ENCODE data around the gene ATG16L1. TPM values are rescaled to one million over a fixed set of nuclear protein-coding genes. Genes with fewer than 3 reads are reported as not detected.
A peak's percentile ranks its signal among the peaks of the same experiment; 100 is the strongest.

Gene ATG16L1
- total RNA-seq, 2 experiments from 2014 or later, result 60.8 to 67.6 TPM

- no peaks in the 10 kb centered on the region for H3K9me3 Mint-ChIP-seq
Measured at GRCh38 chr2:233295891-233296290, 44.4 kb downstream of the ATG16L1 start.

DNA sequence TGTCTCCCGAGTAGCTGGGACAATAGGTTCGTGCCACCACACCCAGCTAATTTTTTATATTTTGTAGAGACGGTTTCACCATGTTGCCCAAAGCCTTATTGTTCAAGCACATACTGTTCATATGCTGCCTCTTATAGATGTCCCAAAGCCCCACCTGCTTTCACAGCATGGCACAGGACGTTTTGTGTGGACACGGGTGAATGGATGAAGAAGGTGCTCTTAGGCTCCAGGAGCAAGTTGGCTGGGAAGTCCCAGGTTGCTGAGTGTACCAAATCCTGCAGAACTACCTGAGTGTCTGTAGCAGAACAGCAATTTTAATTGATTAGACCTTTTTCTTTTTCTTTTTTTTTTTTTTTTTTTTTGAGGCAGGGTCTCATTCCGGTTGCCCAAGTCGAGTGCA, 45.6 kb downstream of the ATG16L1 start:
- peak; percentile 11 for DNase-seq
- H3K4me3 Mint-ChIP-seq, result no peak overlapping the region
- H3K36me3 Mint-ChIP-seq, result peaks cover 28% of the 10 kb centered on the region
- no peaks in the 10 kb centered on the region for H3K9me3 Mint-ChIP-seq
- H3K4me1 Mint-ChIP-seq, result peaks cover 1% of the 10 kb centered on the region
- no peaks in the 10 kb centered on the region for H3K27me3 Mint-ChIP-seq
- ATAC-seq (ENCODE audit: low read depth), result no peak
- POLR2A ChIA-PET, result interaction anchor here (0.7 kb wide), 2 partner anchors 41 to 718 kb away, joined by 3 to 8 read pairs; no protein-coding TSS in a partner anchor
- H3K27ac Mint-ChIP-seq, result peak overlapping the region; percentile 30

More at GRCh38 chr2:233295891-233296290, 44.4 kb downstream of the ATG16L1 start:
- DNase-seq, result peak; percentile 23
- peaks cover 1% of the 10 kb centered on the region for H3K4me1 Mint-ChIP-seq
- H3K27me3 Mint-ChIP-seq, result no peaks in the 10 kb centered on the region
- no peak for ATAC-seq (ENCODE audit: low read depth)
- POLR2A ChIA-PET, result interaction anchor here (0.7 kb wide), 3 partner anchors 11 to 41 kb away, joined by 3 to 4 read pairs (median 3); no protein-coding TSS in a partner anchor
- no peak overlapping the region for H3K4me3 Mint-ChIP-seq
- H3K27ac Mint-ChIP-seq, result no peak overlapping the region
- H3K36me3 Mint-ChIP-seq, result peaks cover 32% of the 10 kb centered on the region

DNA sequence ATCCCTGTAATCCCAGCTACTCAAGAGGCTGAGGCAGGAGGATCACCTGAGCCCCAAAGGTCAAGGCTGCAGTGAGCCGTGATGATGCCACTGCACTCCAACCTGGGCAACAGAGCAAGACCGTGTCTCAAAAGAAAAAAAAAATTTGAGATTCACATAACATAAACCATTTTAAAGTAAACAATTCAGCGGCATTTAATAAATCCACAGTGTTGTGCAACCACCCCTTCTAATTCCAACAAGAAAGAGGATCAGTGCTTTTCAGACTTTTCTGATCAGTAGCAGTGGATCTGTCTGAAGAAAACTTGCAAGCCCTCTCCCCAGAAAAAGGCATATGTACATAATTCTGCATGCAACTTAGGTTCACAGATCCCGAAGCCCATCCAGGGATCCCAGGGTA, 48.9 kb downstream of the ATG16L1 start:
- Mint-ChIP-seq H3K27ac (no peak overlapping the region), H3K36me3 (peaks cover 2% of the 10 kb centered on the region), H3K4me3 (no peak overlapping the region), H3K27me3 (no peaks in the 10 kb centered on the region), H3K9me3 (peaks cover 1% of the 10 kb centered on the region), H3K4me1 (peaks cover 3% of the 10 kb centered on the region)
- POLR2A ChIA-PET, result no interaction called here
- DNase-seq (peak; percentile 2), ATAC-seq (ENCODE audit: low read depth) (no peak)

DNA sequence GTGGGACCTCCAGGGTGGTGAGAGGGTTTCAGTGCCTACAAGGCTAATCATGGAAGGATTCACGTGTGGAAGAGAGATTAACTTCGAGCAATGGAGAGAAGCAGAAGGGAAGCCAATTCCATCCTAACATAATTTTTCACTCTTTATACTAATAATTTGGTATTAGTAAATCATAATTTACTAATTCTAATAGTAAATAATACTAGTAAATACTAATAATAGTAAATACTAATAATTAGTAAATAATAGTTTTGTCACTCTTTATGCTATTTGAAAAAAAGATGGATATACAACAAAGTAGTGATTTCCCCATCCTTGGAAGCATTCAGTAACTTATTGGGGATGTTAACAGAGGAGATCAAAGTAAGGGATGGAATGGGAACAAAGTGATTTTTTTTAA, 49.8 kb downstream of the ATG16L1 start:
- Mint-ChIP-seq H3K9me3 (peaks cover 1% of the 10 kb centered on the region), H3K36me3 (peaks cover 1% of the 10 kb centered on the region), H3K4me3 (no peak overlapping the region), H3K27ac (no peak overlapping the region), H3K27me3 (no peaks in the 10 kb centered on the region), H3K4me1 (peaks cover 3% of the 10 kb centered on the region)
- no peak for DNase-seq
- POLR2A ChIA-PET, result no interaction called here
- ATAC-seq (ENCODE audit: low read depth), result no peak

DNA sequence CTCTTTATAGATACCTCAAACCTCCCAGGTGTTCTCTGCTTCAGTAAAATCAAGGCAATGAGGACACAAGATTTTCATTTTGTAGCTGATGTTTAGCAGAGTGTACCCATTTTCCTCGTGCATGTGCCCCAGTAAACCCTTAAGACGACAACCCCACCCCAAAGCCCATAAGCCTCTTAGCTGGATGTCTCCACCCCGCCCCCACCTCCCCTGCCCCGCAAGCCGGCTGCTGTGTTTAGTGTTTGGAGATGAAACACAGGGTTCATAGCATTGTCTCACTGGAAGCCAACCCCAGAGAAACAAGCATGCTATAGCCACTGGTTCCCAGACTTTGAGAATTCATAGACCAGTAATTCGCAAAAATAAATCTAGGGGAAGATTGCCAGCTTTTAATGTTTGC, 50.3 kb downstream of the ATG16L1 start:
- ATAC-seq (ENCODE audit: low read depth), result no peak
- Mint-ChIP-seq H3K4me3 (no peak overlapping the region), H3K27me3 (no peaks in the 10 kb centered on the region), H3K9me3 (peaks cover 1% of the 10 kb centered on the region), H3K27ac (no peak overlapping the region), H3K36me3 (no peaks in the 10 kb centered on the region), H3K4me1 (peaks cover 5% of the 10 kb centered on the region)
- DNase-seq, result no peak
- POLR2A ChIA-PET, result interaction anchor here (1.1 kb wide), 1 partner anchor 78 kb away, joined by 3 read pairs; no protein-coding TSS in a partner anchor

GRCh38 chr2:233303252-233303651, 51.8 kb downstream of the ATG16L1 start:
- Mint-ChIP-seq H3K27ac (no peak overlapping the region), H3K27me3 (no peaks in the 10 kb centered on the region), H3K9me3 (peaks cover 1% of the 10 kb centered on the region), H3K4me1 (peaks cover 5% of the 10 kb centered on the region), H3K4me3 (no peak overlapping the region), H3K36me3 (no peaks in the 10 kb centered on the region)
- POLR2A ChIA-PET, result interaction anchor here (0.7 to 1.3 kb wide), 3 partner anchors 10 to 1517 kb away, joined by 3 to 5 read pairs (median 3); partner anchors contain the start of gene COPS7B
- DNase-seq (no peak), ATAC-seq (ENCODE audit: low read depth) (no peak)

DNA sequence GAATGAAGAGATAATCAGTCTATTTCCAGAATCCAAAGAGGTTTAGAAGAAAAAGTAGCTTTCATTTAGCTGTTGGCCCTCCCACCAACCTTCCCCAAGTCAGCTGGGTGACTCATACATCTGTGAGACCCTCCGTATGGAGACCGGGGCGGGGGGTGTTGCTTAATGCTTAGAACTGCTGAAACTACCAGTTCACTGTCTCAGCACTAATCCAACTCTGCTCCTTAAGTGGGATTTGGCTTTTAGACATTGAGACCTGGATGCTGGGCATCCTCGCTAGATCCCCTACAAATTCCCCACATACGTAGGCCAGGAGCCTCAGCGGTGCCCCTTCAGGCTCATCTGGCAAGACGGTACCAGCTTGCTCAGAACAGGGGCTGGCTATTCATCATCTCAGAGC, 56.1 kb downstream of the ATG16L1 start, which contains the start of gene SAG:
SAG (plus strand) TSS at position 252 of the 400 bp plus-strand sequence. CDS start 1,374 bp downstream, outside the sequence.
- Mint-ChIP-seq H3K27me3 (no peaks in the 10 kb centered on the region), H3K36me3 (no peaks in the 10 kb centered on the region), H3K4me3 (no peak within 1 kb of the TSS), H3K27ac (no peak within 1 kb of the TSS), H3K4me1 (peaks cover 18% of the 10 kb centered on the region), H3K9me3 (peaks cover 1% of the 10 kb centered on the region)
- ATAC-seq (ENCODE audit: low read depth) (no peak), DNase-seq (no peak)
- POLR2A ChIA-PET, result no interaction called here

GRCh38 chr2:233311241-233311926, 59.9 kb downstream of the ATG16L1 start:
- peaks cover 21% of the 10 kb centered on the region for H3K4me1 Mint-ChIP-seq
- POLR2A ChIA-PET, result no interaction called here
- H3K27ac Mint-ChIP-seq, result no peak overlapping the region
- no peaks in the 10 kb centered on the region for H3K36me3 Mint-ChIP-seq
- no peaks in the 10 kb centered on the region for H3K27me3 Mint-ChIP-seq
- H3K4me3 Mint-ChIP-seq, result no peak overlapping the region
- peak; percentile 54 for ATAC-seq (ENCODE audit: low read depth)
- no peaks in the 10 kb centered on the region for H3K9me3 Mint-ChIP-seq
- no peak for DNase-seq

- H3K27me3 Mint-ChIP-seq, result no peaks in the 10 kb centered on the region
- no peak overlapping the region for H3K4me3 Mint-ChIP-seq
- H3K4me1 Mint-ChIP-seq, result peaks cover 20% of the 10 kb centered on the region
- no peaks in the 10 kb centered on the region for H3K36me3 Mint-ChIP-seq
- no peak for ATAC-seq (ENCODE audit: low read depth)
- DNase-seq, result no peak
- POLR2A ChIA-PET, result interaction anchor here (0.6 to 0.7 kb wide), 2 partner anchors 10 to 46 kb away, joined by 3 to 5 read pairs; no protein-coding TSS in a partner anchor
- peak overlapping the region; percentile 19 for H3K27ac Mint-ChIP-seq
- H3K9me3 Mint-ChIP-seq, result no peaks in the 10 kb centered on the region
Measured at GRCh38 chr2:233312874-233313273, 61.4 kb downstream of the ATG16L1 start.

GRCh38 chr2:233314180-233314925, 62.9 kb downstream of the ATG16L1 start:
- Mint-ChIP-seq H3K4me3 (no peak overlapping the region), H3K36me3 (no peaks in the 10 kb centered on the region), H3K9me3 (no peaks in the 10 kb centered on the region), H3K4me1 (peaks cover 16% of the 10 kb centered on the region), H3K27me3 (peaks cover 9% of the 10 kb centered on the region), H3K27ac (no peak overlapping the region)
- no peak for DNase-seq
- POLR2A ChIA-PET, result no interaction called here
- ATAC-seq (ENCODE audit: low read depth), result no peak

- POLR2A ChIA-PET, result interaction anchor here (0.6 kb wide), 1 partner anchor 34 kb away, joined by 4 read pairs; no protein-coding TSS in a partner anchor
- H3K9me3 Mint-ChIP-seq, result no peaks in the 10 kb centered on the region
- no peak overlapping the region for H3K4me3 Mint-ChIP-seq
- DNase-seq (no peak), ATAC-seq (ENCODE audit: low read depth) (no peak)
- no peak overlapping the region for H3K27ac Mint-ChIP-seq
- peaks cover 18% of the 10 kb centered on the region for H3K27me3 Mint-ChIP-seq
- peaks cover 8% of the 10 kb centered on the region for H3K4me1 Mint-ChIP-seq
- no peaks in the 10 kb centered on the region for H3K36me3 Mint-ChIP-seq
Measured at GRCh38 chr2:233317196-233317943, 65.9 kb downstream of the ATG16L1 start.

- no peaks in the 10 kb centered on the region for H3K36me3 Mint-ChIP-seq
- POLR2A ChIA-PET, result interaction anchor here (1.1 kb wide), 1 partner anchor 50 kb away, joined by 3 read pairs; no protein-coding TSS in a partner anchor
- H3K27ac Mint-ChIP-seq, result no peak overlapping the region
Measured at GRCh38 chr2:233319256-233319655, 67.8 kb downstream of the ATG16L1 start.

DNA sequence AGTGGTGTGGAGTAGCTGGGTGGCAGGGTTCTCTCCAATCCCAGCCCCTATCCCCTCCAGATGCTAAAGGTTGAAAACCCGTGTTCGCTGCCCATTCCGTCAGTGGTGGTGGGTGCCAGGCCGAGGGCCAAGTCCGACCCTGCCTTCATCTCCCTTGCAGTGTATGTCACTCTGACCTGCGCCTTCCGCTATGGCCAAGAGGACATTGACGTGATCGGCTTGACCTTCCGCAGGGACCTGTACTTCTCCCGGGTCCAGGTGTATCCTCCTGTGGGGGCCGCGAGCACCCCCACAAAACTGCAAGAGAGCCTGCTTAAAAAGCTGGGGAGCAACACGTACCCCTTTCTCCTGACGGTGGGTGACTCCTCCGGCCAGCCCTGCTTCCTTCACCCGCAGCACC, 69.0 kb downstream of the ATG16L1 start:
- DNase-seq (no peak), ATAC-seq (ENCODE audit: low read depth) (no peak)
- Mint-ChIP-seq H3K4me3 (no peak overlapping the region), H3K27ac (no peak overlapping the region), H3K9me3 (no peaks in the 10 kb centered on the region), H3K4me1 (peaks cover 16% of the 10 kb centered on the region), H3K36me3 (no peaks in the 10 kb centered on the region), H3K27me3 (peaks cover 18% of the 10 kb centered on the region)
- POLR2A ChIA-PET, result interaction anchor here (0.6 to 1.1 kb wide), 3 partner anchors 11 to 85 kb away, joined by 3 read pairs; no protein-coding TSS in a partner anchor

More at GRCh38 chr2:233319256-233319655, 67.8 kb downstream of the ATG16L1 start:
- H3K27me3 Mint-ChIP-seq, result peaks cover 18% of the 10 kb centered on the region
- peaks cover 16% of the 10 kb centered on the region for H3K4me1 Mint-ChIP-seq
- no peak for DNase-seq
- ATAC-seq (ENCODE audit: low read depth), result no peak
- no peak overlapping the region for H3K4me3 Mint-ChIP-seq
- H3K9me3 Mint-ChIP-seq, result no peaks in the 10 kb centered on the region
